SK-N-SH treated with all-trans-retinoic acid at 6 μM for 48 hours (cell line): ENCODE measurements around the gene MS4A6A.

Experiments used
- ATAC-seq: fragments of 200-7000 bp; cut with Tn5 transposase; 3 replicates; pipeline ENCODE4 v1.9.1; 2020; ENCODE audit warnings: mild to moderate bottlenecking, moderate library complexity
- ARNTL ChIP-seq: fragments of 450-650 bp; formaldehyde crosslinking; IDR thresholded peaks from 2 replicates; pipeline ENCODE4 v1.5.0; 2020; ENCODE audit warnings: low read depth, mild to moderate bottlenecking, moderate library complexity, borderline replicate concordance
- BACH2 ChIP-seq: fragments of 250-450 bp; sonication (Bioruptor Pico); IDR thresholded peaks from 2 replicates; pipeline ENCODE4 v1.9.0; 2021; ENCODE audit warnings: mild to moderate bottlenecking, borderline replicate concordance
- CREB5 ChIP-seq: fragments of 250-450 bp; sonication (Bioruptor Pico); IDR thresholded peaks from 2 replicates; pipeline ENCODE4 v1.5.1; 2020; ENCODE audit warnings: low read depth, mild to moderate bottlenecking, moderate library complexity
- CSDC2 ChIP-seq: fragments of 250-450 bp; sonication (Bioruptor Pico); IDR thresholded peaks from 2 replicates; pipeline ENCODE4 v1.5.0; 2020; ENCODE audit warnings: mild to moderate bottlenecking, moderate library complexity
- CSRNP3 ChIP-seq: fragments of 250-450 bp; sonication (Bioruptor Pico); IDR thresholded peaks from 2 replicates; pipeline ENCODE4 v1.5.1; 2021; ENCODE audit warnings: mild to moderate bottlenecking, moderate library complexity
- ESRRG ChIP-seq: fragments of 250-450 bp; sonication (Bioruptor Pico); IDR thresholded peaks from 2 replicates; pipeline ENCODE4 v1.6.1; 2021; ENCODE audit warnings: mild to moderate bottlenecking
- GLIS3 ChIP-seq: fragments of 250-450 bp; sonication (Bioruptor Pico); IDR thresholded peaks from 2 replicates; pipeline ENCODE4 v1.5.0; 2020; ENCODE audit warnings: mild to moderate bottlenecking, moderate library complexity
- ISL1 ChIP-seq: fragments of 250-450 bp; sonication (Bioruptor Pico); IDR thresholded peaks from 2 replicates; pipeline ENCODE4 v2.1.2; 2022; ENCODE audit warnings: mild to moderate bottlenecking, moderate library complexity
- OSR1 ChIP-seq: fragments of 250-450 bp; sonication (Bioruptor Pico); IDR thresholded peaks from 2 replicates; pipeline ENCODE4 v1.8.0; 2022; ENCODE audit warnings: moderate library complexity, mild to moderate bottlenecking, inconsistent platforms
- POU6F1 ChIP-seq: fragments of 250-450 bp; sonication (Bioruptor Pico); IDR thresholded peaks from 2 replicates; pipeline ENCODE4 v1.8.0; 2021; ENCODE audit warnings: low read depth, mild to moderate bottlenecking, moderate library complexity, borderline replicate concordance
- PPARA ChIP-seq: fragments of 250-450 bp; sonication (Bioruptor Pico); IDR thresholded peaks from 2 replicates; pipeline ENCODE4 v1.5.0; 2020; ENCODE audit warnings: mild to moderate bottlenecking, borderline replicate concordance
- RARB ChIP-seq: fragments of 250-450 bp; sonication (Bioruptor Pico); IDR thresholded peaks from 2 replicates; pipeline ENCODE4 v1.8.0; 2021; ENCODE audit warnings: mild to moderate bottlenecking, moderate library complexity
- TCF4 ChIP-seq: fragments of 250-450 bp; sonication (Bioruptor Pico); IDR thresholded peaks from 2 replicates; pipeline ENCODE4 v1.8.0; 2021; ENCODE audit warnings: mild to moderate bottlenecking, moderate library complexity, borderline replicate concordance
- TOX ChIP-seq: fragments of 250-450 bp; sonication (Bioruptor Pico); IDR thresholded peaks from 2 replicates; pipeline ENCODE4 v1.8.0; 2021; ENCODE audit warnings: mild to moderate bottlenecking, moderate library complexity, borderline replicate concordance
- TSHZ2 ChIP-seq: fragments of 250-450 bp; sonication (Bioruptor Pico); IDR thresholded peaks from 2 replicates; pipeline ENCODE4 v1.5.0; 2020; ENCODE audit warnings: mild to moderate bottlenecking, moderate library complexity
- ZC3H10 ChIP-seq: fragments of 250-450 bp; sonication (Bioruptor Pico); IDR thresholded peaks from 2 replicates; pipeline ENCODE4 v1.5.1; 2021; ENCODE audit warnings: mild to moderate bottlenecking, moderate library complexity
- ZFP3 ChIP-seq: fragments of 250-450 bp; sonication (Bioruptor Pico); IDR thresholded peaks from 2 replicates; pipeline ENCODE4 v1.5.0; 2020; ENCODE audit warnings: mild to moderate bottlenecking, moderate library complexity
- ZFP30 ChIP-seq: fragments of 450-650 bp; formaldehyde crosslinking; IDR thresholded peaks from 2 replicates; pipeline ENCODE4 v1.5.0; 2022; ENCODE audit warnings: mild to moderate bottlenecking, moderate library complexity
- ZNF565 ChIP-seq: fragments of 450-650 bp; formaldehyde crosslinking; conservative IDR thresholded peaks from 2 replicates; pipeline ENCODE4 v1.5.0; 2020; ENCODE audit warnings: low read depth, mild to moderate bottlenecking, moderate library complexity
- ZNF70 ChIP-seq: fragments of 450-650 bp; formaldehyde crosslinking; IDR thresholded peaks from 2 replicates; pipeline ENCODE4 v1.5.0; 2020; ENCODE audit warnings: mild to moderate bottlenecking, moderate library complexity
- ZNF8 ChIP-seq: fragments of 450-650 bp; formaldehyde crosslinking; IDR thresholded peaks from 2 replicates; pipeline ENCODE4 v1.5.0; 2020; ENCODE audit warnings: mild to moderate bottlenecking, moderate library complexity

The MS4A6A gene

GRCh38 chr11:60197442-60197841 lies 14.6 kb upstream of the MS4A6A start:
- no peak for ATAC-seq
- TF ChIP-seq CSRNP3 (no peak), PPARA (CRISPR knock-in tag) (no peak), POU6F1 (CRISPR knock-in tag) (no peak), ZNF565 (CRISPR knock-in tag) (no peak), ESRRG (CRISPR knock-in tag) (no peak), GLIS3 (CRISPR knock-in tag) (no peak), ZNF8 (no peak), CREB5 (CRISPR knock-in tag) (no peak), RARB (CRISPR knock-in tag) (no peak), ZC3H10 (CRISPR knock-in tag) (no peak), ISL1 (no peak), ARNTL (CRISPR knock-in tag) (no peak)

- no peak for TF ChIP-seq CREB5 (CRISPR knock-in tag)
- no peak for TF ChIP-seq POU6F1 (CRISPR knock-in tag)
- ATAC-seq: no peak
Measured at GRCh38 chr11:60195923-60196368, 13.1 kb upstream of the MS4A6A start.

GRCh38 chr11:60194511-60194910 lies 11.6 kb upstream of the MS4A6A start:
- no peak for TF ChIP-seq CSRNP3
- TF ChIP-seq PPARA (CRISPR knock-in tag): no peak
- TF ChIP-seq ZNF70 (CRISPR knock-in tag): no peak
- TF ChIP-seq CSDC2 (CRISPR knock-in tag): no peak
- no peak for TF ChIP-seq GLIS3 (CRISPR knock-in tag)
- no peak for TF ChIP-seq OSR1 (CRISPR knock-in tag)
- no peak for TF ChIP-seq TCF4 (CRISPR knock-in tag)
- TF ChIP-seq ZNF565 (CRISPR knock-in tag): no peak
- TF ChIP-seq RARB (CRISPR knock-in tag): no peak
- no peak for TF ChIP-seq ZFP30 (CRISPR knock-in tag)
- no peak for TF ChIP-seq ESRRG (CRISPR knock-in tag)
- no peak for TF ChIP-seq BACH2 (CRISPR knock-in tag)
- no peak for TF ChIP-seq ZFP3 (CRISPR knock-in tag)
- no peak for TF ChIP-seq POU6F1 (CRISPR knock-in tag)
- no peak for TF ChIP-seq CREB5 (CRISPR knock-in tag)
- no peak for TF ChIP-seq TSHZ2 (CRISPR knock-in tag)
- no peak for TF ChIP-seq TOX (CRISPR knock-in tag)
- no peak for TF ChIP-seq ZC3H10 (CRISPR knock-in tag)
- no peak for ATAC-seq
